Esophagus squamous epithelium (tissue), 5 donors: ENCODE data around the gene TPGS1. TPM values are rescaled to one million over a fixed set of nuclear protein-coding genes. Genes with fewer than 3 reads are reported as not detected.

Experiments
- DNase-seq: peaks from one replicate; lab custom pipeline; 2025; lab: John Stamatoyannopoulos, UW
- H3K27ac ChIP-seq, 4 donors: fragments of 200-600 bp; sonication (generic); one replicate each; pipeline ENCODE4 v1.5.1; 2016 to 2019; ENCODE audit warnings: mild to moderate bottlenecking in 1 of 4
- H3K27me3 ChIP-seq, 4 donors: fragments of 200-600 bp; sonication (generic); 1 replicate in 3 of 4; 2 replicates in 1 of 4; pipeline versions ENCODE4 v1.5.1 to v1.6.0; 2017 to 2021; ENCODE audit warnings: antibody characterized with exemption in 1 of 4
- H3K36me3 ChIP-seq, 3 donors: fragments of 200-600 bp; sonication (generic); one replicate each; pipeline ENCODE4 v1.5.1; 2016 to 2019
- H3K4me1 ChIP-seq, 3 donors: fragments of 200-600 bp; sonication (generic); one replicate each; pipeline ENCODE4 v1.5.1; 2017 to 2019
- H3K4me3 ChIP-seq, 4 donors: fragments of 200-600 bp; sonication (generic); 1 replicate in 3 of 4; 2 replicates in 1 of 4; pipeline ENCODE4 v1.5.1; 2016 to 2019; ENCODE audit warnings: mild to moderate bottlenecking in 2 of 4, moderate library complexity in 1 of 4
- H3K9me3 ChIP-seq, 3 donors: fragments of 200-600 bp; sonication (generic); one replicate each; pipeline ENCODE4 v1.5.1; 2016 to 2019
- POLR2A ChIP-seq, 4 donors: fragments of 450-650 bp; IDR thresholded peaks; one replicate each; pipeline ENCODE4 v1.6.1; 2017; ENCODE audit warnings: antibody characterized with exemption in 4 of 4, mild to moderate bottlenecking in 4 of 4, moderate library complexity in 3 of 4
- WGBS, 2 donors: methylation state at CpG; one replicate each; pipeline ENCODE4 v1.1.5; 2018; 5-methylcytosine and 5-hydroxymethylcytosine counted together
- intact Hi-C: fragments of 100-400 bp; cut with DNase I; formaldehyde crosslinking; loops from one replicate; pipeline ENCODE4 v1.15.0; 2022
- total RNA-seq, 4 donors: library from RNA; depleted of rRNA; stranded (reverse); fragments of >200 nt; gene quantifications; one replicate each; pipeline ENCODE4 v1.1.0, GENCODE V29; 2016
- TF ChIP-seq, protein P1 (sequence below), 6 experiments: fragments of 450-650 bp in 4 of 6; fragments of 200-600 bp in 2 of 6; sonication (generic) in 2 of 6; IDR thresholded peaks; one replicate each; pipeline ENCODE4 v1.5.1; 2016 to 2019; ENCODE audit warnings: antibody characterized with exemption in 6 of 6, mild to moderate bottlenecking in 4 of 6, moderate library complexity in 4 of 6
- donor health status: DM: yes; HTN: yes; CAD: no.

TPGS1 gene
- total RNA-seq, 4 donors from 2014 or later: 29.3 to 46.7 (median 35.6) TPM

DNA sequence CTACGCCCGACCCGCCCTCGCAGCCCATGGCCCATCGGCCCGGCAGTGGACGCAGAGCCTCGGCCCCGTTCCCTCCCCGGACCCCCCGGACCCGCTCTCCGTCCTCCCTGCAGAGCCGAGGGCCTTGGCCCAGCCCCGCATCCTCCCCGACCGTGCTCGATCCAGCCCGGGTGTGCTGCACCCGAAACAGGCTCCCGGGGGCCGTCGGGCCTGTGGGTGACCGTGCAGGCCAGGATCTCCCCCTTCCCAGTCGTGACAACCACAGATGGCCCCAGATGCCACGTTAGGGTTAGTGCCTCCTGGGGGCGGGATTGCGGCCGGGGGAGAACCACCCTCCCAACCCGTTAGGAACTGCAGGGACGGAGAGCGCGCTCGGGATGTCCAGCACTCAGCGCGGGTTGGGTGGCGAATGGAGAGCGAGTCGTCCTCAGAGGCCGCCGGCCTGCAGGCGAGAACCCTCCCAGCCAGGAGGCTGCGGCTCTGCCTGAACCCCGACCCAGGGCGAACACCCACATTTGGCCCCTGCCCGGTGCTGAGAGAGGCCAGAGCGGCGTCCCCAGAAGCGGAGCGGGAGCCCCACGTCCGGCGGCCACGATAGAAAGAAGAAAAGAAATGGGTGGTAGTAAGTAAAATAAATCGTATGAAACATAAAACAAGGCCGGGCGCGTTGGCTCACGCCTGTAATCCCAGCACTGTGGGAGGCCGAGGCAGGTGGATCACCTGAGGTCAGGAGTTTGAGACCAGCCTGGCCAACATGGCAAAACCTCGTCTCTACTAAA, 17.7 kb upstream of the TPGS1 start:
- intact Hi-C loops: no loop called here
- DNase-seq: no peak
- H3K27ac ChIP-seq: peak overlapping the region; percentile 84 to 93 (median 92)

GRCh38 chr19:491146-491741, 16.1 kb upstream of the TPGS1 start:
- no peak for DNase-seq
- TF ChIP-seq POLR2A (IDR thresholded peaks at IDR 0.05): no peak
- TF ChIP-seq, protein P1, sequence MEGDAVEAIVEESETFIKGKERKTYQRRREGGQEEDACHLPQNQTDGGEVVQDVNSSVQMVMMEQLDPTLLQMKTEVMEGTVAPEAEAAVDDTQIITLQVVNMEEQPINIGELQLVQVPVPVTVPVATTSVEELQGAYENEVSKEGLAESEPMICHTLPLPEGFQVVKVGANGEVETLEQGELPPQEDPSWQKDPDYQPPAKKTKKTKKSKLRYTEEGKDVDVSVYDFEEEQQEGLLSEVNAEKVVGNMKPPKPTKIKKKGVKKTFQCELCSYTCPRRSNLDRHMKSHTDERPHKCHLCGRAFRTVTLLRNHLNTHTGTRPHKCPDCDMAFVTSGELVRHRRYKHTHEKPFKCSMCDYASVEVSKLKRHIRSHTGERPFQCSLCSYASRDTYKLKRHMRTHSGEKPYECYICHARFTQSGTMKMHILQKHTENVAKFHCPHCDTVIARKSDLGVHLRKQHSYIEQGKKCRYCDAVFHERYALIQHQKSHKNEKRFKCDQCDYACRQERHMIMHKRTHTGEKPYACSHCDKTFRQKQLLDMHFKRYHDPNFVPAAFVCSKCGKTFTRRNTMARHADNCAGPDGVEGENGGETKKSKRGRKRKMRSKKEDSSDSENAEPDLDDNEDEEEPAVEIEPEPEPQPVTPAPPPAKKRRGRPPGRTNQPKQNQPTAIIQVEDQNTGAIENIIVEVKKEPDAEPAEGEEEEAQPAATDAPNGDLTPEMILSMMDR (IDR thresholded peaks at IDR 0.05): no peak
- H3K4me1 ChIP-seq: peaks cover 7 to 40% (median 7%) of the 10 kb centered on the region in 3 donors

More for the DNA sequence above, 17.7 kb upstream of the TPGS1 start:
- peak overlapping the region; percentile 72 to 81 (median 72) for H3K4me3 ChIP-seq
- H3K27me3 ChIP-seq: peaks cover 0 to 34% (median 0%) of the 10 kb centered on the region in 4 donors
- 31 to 70% methylated on average over 7 to 19 of the region's 61 CpGs for whole genome bisulfite sequencing, 2 donors
- no peak for TF ChIP-seq POLR2A (IDR thresholded peaks at IDR 0.05)
- TF ChIP-seq, protein P1 (IDR thresholded peaks at IDR 0.05): peak in 1 of 6 experiments; percentile 6
- peaks cover 6 to 39% (median 8%) of the 10 kb centered on the region in 3 donors for H3K4me1 ChIP-seq
- no peaks in the 10 kb centered on the region for H3K9me3 ChIP-seq
- H3K36me3 ChIP-seq: no peaks in the 10 kb centered on the region

DNA sequence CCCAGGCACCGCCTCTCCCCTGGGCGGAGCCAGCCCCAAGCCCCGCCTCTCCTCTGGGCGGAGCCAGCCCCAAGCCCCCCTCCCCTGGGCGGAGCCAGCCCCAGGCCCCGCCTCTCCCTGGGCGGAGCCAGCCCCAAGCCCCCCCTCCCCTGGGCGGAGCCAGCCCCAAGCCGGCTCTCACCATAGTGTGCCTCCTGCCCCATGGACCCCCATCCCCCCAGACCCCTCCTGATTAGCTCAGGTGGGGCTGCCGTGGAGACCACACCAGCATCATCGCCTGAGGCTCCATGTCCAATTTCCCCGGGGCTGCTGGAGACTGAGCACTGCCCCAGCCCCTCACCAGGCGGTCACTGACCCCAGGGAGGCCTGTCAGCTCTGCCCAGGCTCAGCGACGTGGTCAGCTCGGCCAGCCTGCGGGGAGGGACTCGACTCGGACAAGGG, 15.2 kb upstream of the TPGS1 start:
- no peak for DNase-seq
- 74 to 78% methylated on average over 9 of the region's 19 CpGs for WGBS, 2 donors
- intact Hi-C loops: no loop called here

More at GRCh38 chr19:491146-491741, 16.1 kb upstream of the TPGS1 start:
- H3K9me3 ChIP-seq: no peaks in the 10 kb centered on the region
- intact Hi-C loops: no loop called here
- H3K4me3 ChIP-seq: no peak overlapping the region
- H3K36me3 ChIP-seq: no peaks in the 10 kb centered on the region
- H3K27me3 ChIP-seq: peaks cover 0 to 34% (median 4%) of the 10 kb centered on the region in 4 donors
- H3K27ac ChIP-seq: no peak overlapping the region
- WGBS, 2 donors: 86 to 95% methylated on average over 11 to 19 of the region's 32 CpGs

DNA sequence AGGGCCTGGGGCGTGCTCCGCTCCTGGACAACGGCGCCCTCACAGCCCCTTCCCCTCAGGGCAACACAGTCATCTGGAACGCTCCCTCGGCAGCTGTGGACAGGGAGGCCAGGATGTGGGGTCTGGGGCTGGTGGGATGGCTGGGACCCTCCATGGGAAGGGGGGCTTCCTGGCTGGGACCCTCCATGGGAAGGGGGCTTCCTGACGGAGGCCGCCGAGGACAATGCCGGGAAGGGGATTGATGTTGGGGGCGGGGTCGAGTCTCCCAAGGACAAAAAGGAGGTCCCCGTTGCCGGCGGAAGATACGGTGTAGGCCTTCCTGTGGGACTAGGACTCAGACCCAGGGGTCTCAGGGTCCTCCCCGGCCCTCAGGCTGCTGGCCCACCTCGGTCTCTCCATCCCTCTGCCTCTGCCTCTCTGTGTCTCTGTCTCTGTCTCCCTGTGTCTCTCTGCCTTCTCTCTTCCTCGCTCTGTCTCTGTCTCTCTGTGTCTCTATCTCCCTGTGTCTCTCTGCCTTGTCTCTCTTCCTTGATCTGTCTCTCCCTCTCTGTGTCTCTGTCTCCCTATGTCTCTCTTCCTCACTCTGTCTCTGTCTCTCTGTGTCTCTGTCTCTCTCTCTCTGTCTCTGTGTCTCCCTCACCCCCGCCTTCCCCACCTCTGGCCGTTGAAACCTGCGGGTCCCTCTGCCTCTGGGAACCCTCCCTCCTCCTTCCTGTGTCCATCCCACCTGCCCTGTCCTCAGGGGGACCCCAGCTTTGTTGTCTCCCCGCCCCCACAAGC, 13.7 kb upstream of the TPGS1 start:
- TF ChIP-seq POLR2A (IDR thresholded peaks at IDR 0.05): no peak
- TF ChIP-seq, protein P1 (IDR thresholded peaks at IDR 0.05): no peak
- no peak for DNase-seq
- WGBS, 2 donors: 71 to 75% methylated on average over 13 to 15 of the region's 23 CpGs
- H3K4me3 ChIP-seq: no peak overlapping the region
- no peaks in the 10 kb centered on the region for H3K9me3 ChIP-seq
- peaks cover 7 to 43% (median 11%) of the 10 kb centered on the region in 4 donors for H3K27me3 ChIP-seq
- no peak overlapping the region for H3K27ac ChIP-seq
- intact Hi-C loops: no loop called here
- peaks cover 4 to 48% (median 18%) of the 10 kb centered on the region in 3 donors for H3K4me1 ChIP-seq
- no peaks in the 10 kb centered on the region for H3K36me3 ChIP-seq

More for the DNA sequence above, 15.2 kb upstream of the TPGS1 start:
- Histone ChIP-seq H3K4me3 (no peak overlapping the region), H3K27ac (no peak overlapping the region), H3K4me1 (peaks cover 7 to 41% (median 8%) of the 10 kb centered on the region in 3 donors), H3K9me3 (no peaks in the 10 kb centered on the region), H3K36me3 (no peaks in the 10 kb centered on the region), H3K27me3 (peaks cover 0 to 31% (median 6%) of the 10 kb centered on the region in 4 donors)
- no peak for TF ChIP-seq POLR2A (IDR thresholded peaks at IDR 0.05)
- TF ChIP-seq, protein P1 (IDR thresholded peaks at IDR 0.05): no peak
